GM12872 (cell line): ENCODE results near the gene BOC.

ENCODE experiments used
- TF ChIP-seq, protein P1 (sequence below): IDR thresholded peaks from 3 replicates; pipeline ENCODE4 v1.5.1; 2011; ENCODE audit warnings: low read depth, mild to moderate bottlenecking, low read length, moderate library complexity; ENCODE audit not compliant: insufficient read depth

Gene BOC

DNA sequence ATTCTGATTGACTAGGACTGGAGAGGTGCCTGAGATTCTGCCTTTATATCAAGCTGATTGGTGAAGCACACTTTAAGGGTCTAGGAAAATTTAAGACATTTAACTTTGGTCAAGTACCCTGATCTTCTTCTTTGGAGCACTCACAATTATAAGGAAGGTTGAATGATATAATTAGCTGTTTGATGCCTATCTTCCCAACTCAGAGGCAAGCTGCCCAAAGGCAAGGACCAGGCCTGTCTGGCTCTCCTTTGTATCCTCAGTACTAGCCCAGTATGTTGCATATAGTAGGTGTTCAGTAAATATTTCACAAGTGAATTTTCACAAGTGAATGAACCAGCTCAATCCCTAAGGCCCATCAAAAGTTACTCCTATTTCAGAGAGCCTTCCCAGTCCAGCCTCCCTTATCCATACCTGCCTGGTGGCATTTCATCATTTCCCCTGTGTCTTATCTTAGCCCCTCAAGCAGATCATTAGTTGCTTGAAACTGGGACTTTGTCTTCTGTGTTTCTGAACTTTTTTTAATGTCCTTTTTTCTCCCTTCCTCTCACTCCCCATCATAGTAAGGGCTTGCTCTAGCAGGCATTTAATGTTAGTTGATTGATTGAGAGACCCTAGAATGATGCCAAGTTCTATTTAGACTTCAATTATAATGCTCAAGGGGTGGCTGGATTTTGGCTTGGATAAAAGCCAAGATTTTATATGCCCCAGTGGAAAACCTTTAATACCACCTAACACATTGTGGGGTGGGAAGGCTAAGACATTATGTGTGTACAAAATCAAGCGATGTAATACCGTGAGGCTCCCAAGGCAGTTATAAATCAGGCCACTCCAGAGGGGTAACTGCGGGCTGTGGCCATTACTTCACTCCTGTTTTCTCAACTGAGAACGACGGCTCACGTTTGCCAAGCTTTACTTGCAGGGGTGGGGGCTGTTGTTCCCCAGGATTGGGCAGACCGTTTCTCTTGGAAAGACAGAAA, 43.2 kb upstream of the BOC start:
- TF ChIP-seq, protein P1, sequence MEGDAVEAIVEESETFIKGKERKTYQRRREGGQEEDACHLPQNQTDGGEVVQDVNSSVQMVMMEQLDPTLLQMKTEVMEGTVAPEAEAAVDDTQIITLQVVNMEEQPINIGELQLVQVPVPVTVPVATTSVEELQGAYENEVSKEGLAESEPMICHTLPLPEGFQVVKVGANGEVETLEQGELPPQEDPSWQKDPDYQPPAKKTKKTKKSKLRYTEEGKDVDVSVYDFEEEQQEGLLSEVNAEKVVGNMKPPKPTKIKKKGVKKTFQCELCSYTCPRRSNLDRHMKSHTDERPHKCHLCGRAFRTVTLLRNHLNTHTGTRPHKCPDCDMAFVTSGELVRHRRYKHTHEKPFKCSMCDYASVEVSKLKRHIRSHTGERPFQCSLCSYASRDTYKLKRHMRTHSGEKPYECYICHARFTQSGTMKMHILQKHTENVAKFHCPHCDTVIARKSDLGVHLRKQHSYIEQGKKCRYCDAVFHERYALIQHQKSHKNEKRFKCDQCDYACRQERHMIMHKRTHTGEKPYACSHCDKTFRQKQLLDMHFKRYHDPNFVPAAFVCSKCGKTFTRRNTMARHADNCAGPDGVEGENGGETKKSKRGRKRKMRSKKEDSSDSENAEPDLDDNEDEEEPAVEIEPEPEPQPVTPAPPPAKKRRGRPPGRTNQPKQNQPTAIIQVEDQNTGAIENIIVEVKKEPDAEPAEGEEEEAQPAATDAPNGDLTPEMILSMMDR, result no peak

GRCh38 chr3:113169891-113170452, 41.4 kb upstream of the BOC start:
- TF ChIP-seq, protein P1, result no peak

- TF ChIP-seq, protein P1, result no peak
Measured at GRCh38 chr3:113170771-113171170, 40.6 kb upstream of the BOC start.

GRCh38 chr3:113173102-113173501, 38.3 kb upstream of the BOC start:
- TF ChIP-seq, protein P1, result no peak

DNA sequence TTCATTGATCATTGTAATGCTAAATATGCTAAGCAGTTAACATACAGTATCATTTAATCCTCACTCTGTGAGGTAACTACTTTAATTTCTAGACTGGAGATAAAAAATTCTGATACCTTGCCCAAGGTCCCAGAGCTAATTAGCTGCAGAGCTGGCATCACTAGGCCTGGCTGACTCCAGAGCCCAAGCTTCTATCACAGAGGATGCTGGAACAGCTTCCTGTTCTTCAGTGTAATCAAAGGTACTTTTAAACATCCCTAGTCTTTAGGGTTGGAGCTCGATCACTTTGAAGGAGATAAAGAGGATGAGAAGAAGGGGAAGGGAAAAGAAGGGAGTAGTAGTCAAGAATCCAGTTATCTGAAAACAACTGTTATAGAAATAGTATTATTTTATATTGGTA, 37.1 kb upstream of the BOC start:
- TF ChIP-seq, protein P1, result no peak

- TF ChIP-seq, protein P1, result no peak
Measured at GRCh38 chr3:113174801-113175485, 36.4 kb upstream of the BOC start.

- TF ChIP-seq, protein P1, result no peak
Measured at GRCh38 chr3:113177526-113177925, 33.8 kb upstream of the BOC start.
